ENCODE data around the gene GOLGA1.
"Not testable (repeated sequence)": the region's sequence is repeated elsewhere in the genome, so short reads cannot be mapped to it uniquely, and the experiment has no call there.

GOLGA1 gene

GRCh38 chr9:124841075-124841821, 99.6 kb downstream of the GOLGA1 start:
- no peaks in the 10 kb centered on the region for H3K27me3 ChIP-seq (ENCODE audit: insufficient read depth, low read depth)
- no peak overlapping the region for H3K9ac ChIP-seq
- H3K4me3 ChIP-seq (IDR thresholded peaks at IDR 0.05; ENCODE audit: insufficient read depth, low read depth, low read length), result no peak overlapping the region
- H2AFZ ChIP-seq (ENCODE audit: low read depth), result no peak overlapping the region
- no peaks in the 10 kb centered on the region for H4K20me1 ChIP-seq (ENCODE audit: insufficient read depth)
- no peaks in the 10 kb centered on the region for H3K79me2 ChIP-seq (ENCODE audit: insufficient read depth, low read depth)
- no peak overlapping the region for H3K27ac ChIP-seq
- TF ChIP-seq, protein P1, sequence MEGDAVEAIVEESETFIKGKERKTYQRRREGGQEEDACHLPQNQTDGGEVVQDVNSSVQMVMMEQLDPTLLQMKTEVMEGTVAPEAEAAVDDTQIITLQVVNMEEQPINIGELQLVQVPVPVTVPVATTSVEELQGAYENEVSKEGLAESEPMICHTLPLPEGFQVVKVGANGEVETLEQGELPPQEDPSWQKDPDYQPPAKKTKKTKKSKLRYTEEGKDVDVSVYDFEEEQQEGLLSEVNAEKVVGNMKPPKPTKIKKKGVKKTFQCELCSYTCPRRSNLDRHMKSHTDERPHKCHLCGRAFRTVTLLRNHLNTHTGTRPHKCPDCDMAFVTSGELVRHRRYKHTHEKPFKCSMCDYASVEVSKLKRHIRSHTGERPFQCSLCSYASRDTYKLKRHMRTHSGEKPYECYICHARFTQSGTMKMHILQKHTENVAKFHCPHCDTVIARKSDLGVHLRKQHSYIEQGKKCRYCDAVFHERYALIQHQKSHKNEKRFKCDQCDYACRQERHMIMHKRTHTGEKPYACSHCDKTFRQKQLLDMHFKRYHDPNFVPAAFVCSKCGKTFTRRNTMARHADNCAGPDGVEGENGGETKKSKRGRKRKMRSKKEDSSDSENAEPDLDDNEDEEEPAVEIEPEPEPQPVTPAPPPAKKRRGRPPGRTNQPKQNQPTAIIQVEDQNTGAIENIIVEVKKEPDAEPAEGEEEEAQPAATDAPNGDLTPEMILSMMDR (conservative IDR thresholded peaks at IDR 0.05; ENCODE audit: low read depth, low read length), result no peak
- no peak overlapping the region for H3K4me2 ChIP-seq
- no peaks in the 10 kb centered on the region for H3K36me3 ChIP-seq (ENCODE audit: insufficient read depth)
- H3K4me1 ChIP-seq (ENCODE audit: low read depth, poor library complexity, severe bottlenecking), result no peaks in the 10 kb centered on the region

DNA sequence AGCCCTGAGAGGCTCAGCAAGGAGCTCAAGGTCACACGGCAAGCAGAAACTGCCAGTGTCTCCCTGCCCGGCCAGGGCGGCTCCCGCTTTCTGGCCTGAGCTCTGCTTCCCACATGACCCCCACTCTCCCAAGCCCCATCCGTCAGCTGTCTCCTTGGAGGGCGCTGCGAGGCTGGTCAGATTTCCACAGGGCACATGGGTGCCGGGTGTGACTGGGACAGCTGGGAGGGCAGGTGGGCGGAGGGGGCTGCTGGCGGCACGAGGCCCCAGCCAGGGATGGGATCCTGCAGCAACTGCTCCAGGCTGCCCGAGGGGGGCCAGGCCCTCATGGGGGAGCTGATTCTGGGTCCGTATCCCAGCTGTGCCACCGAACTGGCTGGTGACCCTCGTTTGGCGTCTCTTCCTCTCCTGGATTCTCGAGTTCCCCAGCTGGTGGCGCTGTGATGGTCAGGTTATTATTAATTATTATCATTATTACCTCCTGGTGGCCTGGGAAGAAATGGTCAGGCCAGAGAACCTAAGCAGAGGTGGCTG, 100.5 kb downstream of the GOLGA1 start:
- no peak overlapping the region for H2AFZ ChIP-seq (ENCODE audit: low read depth)
- H3K27ac ChIP-seq, result no peak overlapping the region
- H3K9ac ChIP-seq, result no peak overlapping the region
- H3K4me1 ChIP-seq (ENCODE audit: low read depth, poor library complexity, severe bottlenecking), result no peaks in the 10 kb centered on the region
- no peak overlapping the region for H3K4me2 ChIP-seq
- TF ChIP-seq, protein P1 (conservative IDR thresholded peaks at IDR 0.05; ENCODE audit: low read depth, low read length), result 0 out of 2 replicates have a peak, but pooled peaks have one; percentile 24
- H3K4me3 ChIP-seq (IDR thresholded peaks at IDR 0.05; ENCODE audit: insufficient read depth, low read depth, low read length), result no peak overlapping the region
- no peaks in the 10 kb centered on the region for H3K36me3 ChIP-seq (ENCODE audit: insufficient read depth)
- no peaks in the 10 kb centered on the region for H3K79me2 ChIP-seq (ENCODE audit: insufficient read depth, low read depth)
- no peaks in the 10 kb centered on the region for H3K27me3 ChIP-seq (ENCODE audit: insufficient read depth, low read depth)
- H4K20me1 ChIP-seq (ENCODE audit: insufficient read depth), result no peaks in the 10 kb centered on the region

- Histone ChIP-seq H3K4me3 (IDR thresholded peaks at IDR 0.05; ENCODE audit: insufficient read depth, low read depth, low read length) (no peak overlapping the region), H2AFZ (ENCODE audit: low read depth) (no peak overlapping the region), H3K4me1 (ENCODE audit: low read depth, poor library complexity, severe bottlenecking) (no peaks in the 10 kb centered on the region), H3K27ac (no peak overlapping the region), H3K36me3 (ENCODE audit: insufficient read depth) (no peaks in the 10 kb centered on the region), H3K27me3 (ENCODE audit: insufficient read depth, low read depth) (no peaks in the 10 kb centered on the region), H3K9ac (no peak overlapping the region), H3K79me2 (ENCODE audit: insufficient read depth, low read depth) (no peaks in the 10 kb centered on the region), H3K4me2 (no peak overlapping the region), H4K20me1 (ENCODE audit: insufficient read depth) (no peaks in the 10 kb centered on the region)
- TF ChIP-seq, protein P1 (conservative IDR thresholded peaks at IDR 0.05; ENCODE audit: low read depth, low read length), result peak; percentile 21; the same call in 1 of the 2 replicates
These were observed 101.1 kb downstream of the GOLGA1 start for GRCh38 chr9:124839612-124840299.

DNA sequence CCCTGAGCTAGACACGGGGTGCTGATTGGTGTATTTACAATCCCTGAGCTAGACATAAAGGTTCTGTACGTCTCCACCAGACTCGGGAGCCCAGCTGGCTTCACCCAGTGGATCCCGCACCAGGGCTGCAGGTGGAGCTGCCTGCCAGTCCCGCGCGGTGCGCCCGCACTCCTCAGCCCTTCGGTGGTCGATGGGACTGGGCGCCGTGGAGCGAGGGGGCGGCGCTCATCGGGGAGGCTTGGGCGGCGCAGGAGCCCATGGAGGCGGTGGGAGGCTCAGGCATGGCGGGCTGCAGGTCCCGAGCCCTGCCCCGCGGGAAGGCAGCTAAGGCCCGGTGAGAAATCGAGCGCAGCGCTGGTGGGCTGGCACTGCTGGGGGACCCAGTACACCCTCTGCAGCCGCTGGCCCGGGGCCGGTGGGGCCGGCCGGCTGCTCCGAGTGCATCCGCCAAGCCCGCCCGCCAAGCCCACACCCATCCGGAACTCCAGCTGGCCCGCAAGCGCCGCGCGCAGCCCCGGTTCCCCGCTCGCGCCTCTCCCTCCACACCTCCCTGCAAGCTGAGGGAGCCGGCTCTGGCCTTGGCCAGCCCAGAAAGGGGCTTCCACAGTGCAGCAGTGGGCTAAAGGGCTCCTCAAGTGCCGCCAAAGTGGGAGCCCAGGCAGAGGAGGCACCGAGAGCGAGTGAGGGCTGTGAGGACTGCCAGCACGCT, 102.2 kb downstream of the GOLGA1 start:
- not testable (repeated sequence) for H3K27ac ChIP-seq; H2AFZ ChIP-seq (ENCODE audit: low read depth); H3K4me2 ChIP-seq; H3K36me3 ChIP-seq (ENCODE audit: insufficient read depth); H3K27me3 ChIP-seq (ENCODE audit: insufficient read depth, low read depth); H3K4me1 ChIP-seq (ENCODE audit: low read depth, poor library complexity, severe bottlenecking); H3K9ac ChIP-seq; H3K4me3 ChIP-seq (IDR thresholded peaks at IDR 0.05; ENCODE audit: insufficient read depth, low read depth, low read length); H3K79me2 ChIP-seq (ENCODE audit: insufficient read depth, low read depth); H4K20me1 ChIP-seq (ENCODE audit: insufficient read depth)

- H3K9ac ChIP-seq; H3K79me2 ChIP-seq (ENCODE audit: insufficient read depth, low read depth); H4K20me1 ChIP-seq (ENCODE audit: insufficient read depth); H3K4me3 ChIP-seq (IDR thresholded peaks at IDR 0.05; ENCODE audit: insufficient read depth, low read depth, low read length); H2AFZ ChIP-seq (ENCODE audit: low read depth); H3K4me2 ChIP-seq; H3K4me1 ChIP-seq (ENCODE audit: low read depth, poor library complexity, severe bottlenecking); H3K36me3 ChIP-seq (ENCODE audit: insufficient read depth); H3K27me3 ChIP-seq (ENCODE audit: insufficient read depth, low read depth); H3K27ac ChIP-seq: not testable (repeated sequence)
These were observed 102.8 kb downstream of the GOLGA1 start for GRCh38 chr9:124838132-124838531.
